Breast epithelium (tissue), 3 donors: ENCODE measurements around the gene LHFPL2.

Experiments used
- CTCF ChIP-seq, 3 donors: fragments of 450-650 bp; IDR thresholded peaks; one replicate each; pipeline ENCODE4 v1.5.1; 2016 to 2017; ENCODE audit warnings: antibody characterized with exemption in 3 of 3, mild to moderate bottlenecking in 3 of 3, moderate library complexity in 3 of 3
- POLR2A ChIP-seq: fragments of 450-650 bp; IDR thresholded peaks from one replicate; pipeline ENCODE4 v1.6.1; 2016; ENCODE audit warnings: antibody characterized with exemption, mild to moderate bottlenecking, moderate library complexity

GRCh38 chr5:78568676-78569075 lies 79.9 kb downstream of the LHFPL2 start:
- TF ChIP-seq CTCF (IDR thresholded peaks at IDR 0.05): no peak
- no peak for TF ChIP-seq POLR2A
